Effector memory CD4-positive, alpha-beta T cell (primary cell): ENCODE results near the gene PF4V1.

ENCODE experiments used
- DNase-seq, 3 donors: peaks; one replicate each; pipeline ENCODE4 v3.0.0-alpha.2; 2020
- H3K27ac ChIP-seq: 2 replicates; pipeline ENCODE4 v1.7.0; 2013; ENCODE audit warnings: mild to moderate bottlenecking, low read length, moderate library complexity; ENCODE audit not compliant: insufficient read depth, poor library complexity, severe bottlenecking
- H3K27me3 ChIP-seq: replicated peaks from 2 replicates; pipeline ENCODE4 v1.7.0; 2013; ENCODE audit warnings: mild to moderate bottlenecking, low read length; ENCODE audit not compliant: insufficient read depth, control insufficient read depth, poor library complexity, severe bottlenecking
- H3K36me3 ChIP-seq: 2 replicates; pipeline ENCODE4 v1.7.0; 2013; ENCODE audit warnings: mild to moderate bottlenecking, low read length, moderate library complexity; ENCODE audit not compliant: control insufficient read depth, insufficient read depth
- H3K4me1 ChIP-seq: 2 replicates; pipeline ENCODE4 v1.7.0; 2013; ENCODE audit warnings: low read length, mild to moderate bottlenecking; ENCODE audit not compliant: control insufficient read depth, insufficient read depth, poor library complexity, severe bottlenecking
- H3K4me3 ChIP-seq: 2 replicates; pipeline ENCODE4 v1.7.0; 2013; ENCODE audit warnings: low read length, low read depth, mild to moderate bottlenecking; ENCODE audit not compliant: insufficient read depth, poor library complexity, severe bottlenecking
- H3K9me3 ChIP-seq: 2 replicates; pipeline ENCODE4 v1.7.0; 2013; ENCODE audit warnings: mild to moderate bottlenecking, low read length, moderate library complexity; ENCODE audit not compliant: control insufficient read depth

Gene PF4V1

GRCh38 chr4:73902038-73902637 lies 49.0 kb downstream of the PF4V1 start:
- Histone ChIP-seq H3K27me3 (no peaks in the 10 kb centered on the region), H3K4me1 (no peaks in the 10 kb centered on the region), H3K36me3 (no peaks in the 10 kb centered on the region), H3K9me3 (no peaks in the 10 kb centered on the region), H3K27ac (no peak overlapping the region), H3K4me3 (no peak overlapping the region)
- no peak for DNase-seq

DNA sequence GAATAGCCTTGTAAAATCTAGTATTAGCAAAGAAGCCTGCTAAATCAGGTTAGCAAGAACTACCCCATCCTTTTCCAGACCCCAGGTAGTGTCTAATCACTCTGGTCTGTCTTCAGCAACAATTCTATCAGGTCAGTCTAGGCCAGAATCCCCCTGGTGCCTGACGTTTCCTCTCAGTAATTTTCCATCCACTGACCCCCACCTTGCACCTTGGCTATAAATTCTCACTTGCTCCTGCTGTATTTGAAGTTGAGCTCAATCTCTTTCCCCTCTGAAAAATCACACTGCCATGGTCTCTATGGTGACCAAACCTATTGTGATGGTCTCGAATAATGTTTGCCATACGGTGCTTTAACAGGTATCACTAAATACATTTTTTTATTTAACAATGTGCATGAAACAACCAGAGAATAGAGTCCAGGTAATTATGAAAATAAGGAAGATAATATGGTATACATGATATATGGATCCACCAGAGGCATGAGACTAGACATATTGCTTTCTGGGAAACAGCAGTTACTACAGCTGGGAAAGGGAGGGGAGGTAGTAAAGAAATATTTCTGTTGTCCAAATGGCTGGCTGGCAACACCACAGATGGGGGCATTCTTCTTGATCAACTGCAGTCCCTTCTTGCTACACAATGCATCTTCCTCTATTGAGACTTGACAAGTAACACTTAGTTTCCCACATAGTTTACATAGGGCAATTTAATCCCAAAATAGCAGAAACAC lies 49.9 kb downstream of the PF4V1 start:
- no peaks in the 10 kb centered on the region for H3K9me3 ChIP-seq
- no peak overlapping the region for H3K4me3 ChIP-seq
- H3K27ac ChIP-seq: no peak overlapping the region
- H3K4me1 ChIP-seq: no peaks in the 10 kb centered on the region
- H3K36me3 ChIP-seq: no peaks in the 10 kb centered on the region
- no peaks in the 10 kb centered on the region for H3K27me3 ChIP-seq
- DNase-seq: no peak
